A549 (cell line): ENCODE measurements around the gene TRAF7. TPM values are rescaled to one million over a fixed set of nuclear protein-coding genes. Genes with fewer than 3 reads are reported as not detected.
A peak's percentile ranks its signal among the peaks of the same experiment; 100 is the strongest.

Experiments used
- ATAC-seq, 2 experiments: fragments of 200-7000 bp in 1 of 2; fragments of >200 bp in 1 of 2; cut with Nextera tagmentation in 1 of 2; cut with Tn5 transposase in 1 of 2; 3 replicates each; pipeline versions ENCODE4 v1.8.0 to v1.9.1; 2018 to 2020; ENCODE audit warnings: mild to moderate bottlenecking in 1 of 2, moderate library complexity in 1 of 2
- CTCF ChIA-PET: fragments of 300-600 bp; sonication (Branson Sonifier 250); formaldehyde crosslinking; extraction: SDS; loops from one replicate; lab custom pipeline; 2021; ENCODE audit warnings: antibody characterized with exemption, inconsistent platforms; lab: Yijun Ruan, JAX
- POLR2A ChIA-PET: fragments of 350-600 bp; formaldehyde crosslinking; extraction: SDS; loops from one replicate; lab custom pipeline; 2021; ENCODE audit warnings: antibody characterized with exemption, inconsistent platforms; lab: Yijun Ruan, JAX
- DNase-seq, 2 experiments: peaks; one replicate each; pipeline versions ENCODE4 v3.0.0 to v3.0.0-alpha.2; 2011 to 2016; ENCODE audit warnings: low read depth in 1 of 2, low spot score in 1 of 2
- FAIRE-seq: peaks from 2 replicates; lab custom pipeline; 2011; peaks lifted over from hg19 to GRCh38; lab: Jason Lieb, UNC
- H3K27ac ChIP-seq, 2 experiments: fragments of >200 bp; sonication (Bioruptor Twin); formaldehyde crosslinking; 3 replicates each; pipeline ENCODE4 v1.5.1; 2016 to 2017
- H3K4me1 ChIP-seq: fragments of >200 bp; sonication (Bioruptor Twin); formaldehyde crosslinking; 3 replicates; pipeline ENCODE4 v1.6.1; 2016
- H3K4me2 ChIP-seq: fragments of >200 bp; sonication (Bioruptor Twin); formaldehyde crosslinking; 3 replicates; pipeline ENCODE4 v1.6.1; 2016
- H3K4me3 ChIP-seq: fragments of >200 bp; sonication (Bioruptor Twin); formaldehyde crosslinking; 3 replicates; pipeline ENCODE4 v1.5.1; 2016
- H3K9me3 ChIP-seq: fragments of >200 bp; sonication (Bioruptor Twin); formaldehyde crosslinking; 3 replicates; pipeline ENCODE4 v1.6.1; 2016
- BHLHE40 ChIP-seq: IDR thresholded peaks from 2 replicates; pipeline ENCODE4 v1.6.1; 2012; ENCODE audit warnings: low read depth, low read length, inconsistent platforms
- CEBPB ChIP-seq, 2 experiments: fragments of >200 bp in 1 of 2; sonication (Bioruptor Twin) in 1 of 2; formaldehyde crosslinking in 1 of 2; IDR thresholded peaks; 2 replicates each; pipeline ENCODE4 v1.6.1; 2012 to 2016
- CHD4 ChIP-seq: fragments of 200-600 bp; sonication (generic); IDR thresholded peaks from 2 replicates; pipeline ENCODE4 v1.6.1; 2016; ENCODE audit warnings: antibody characterized with exemption, mild to moderate bottlenecking, borderline replicate concordance
- EHF ChIP-seq: fragments of 250-450 bp; sonication (Bioruptor Pico); IDR thresholded peaks from 2 replicates; pipeline ENCODE4 v1.5.0; 2020; ENCODE audit warnings: mild to moderate bottlenecking
- EP300 ChIP-seq, 2 experiments: fragments of >200 bp; sonication (Bioruptor Twin); formaldehyde crosslinking; IDR thresholded peaks; 2 replicates in 1 of 2; 3 replicates in 1 of 2; pipeline ENCODE4 v1.6.1; 2016 to 2017
- ESRRA ChIP-seq: fragments of 150-350 bp; IDR thresholded peaks from 2 replicates; pipeline ENCODE4 v1.6.1; 2014; ENCODE audit warnings: mild to moderate bottlenecking, low read length, borderline replicate concordance
- FOXS1 ChIP-seq: fragments of 250-450 bp; sonication (Bioruptor Pico); IDR thresholded peaks from 2 replicates; pipeline ENCODE4 v1.5.0; 2020; ENCODE audit warnings: mild to moderate bottlenecking, moderate library complexity
- GATA3 ChIP-seq: IDR thresholded peaks from 2 replicates; pipeline ENCODE4 v1.6.1; 2012; ENCODE audit warnings: borderline replicate concordance
- HDAC2 ChIP-seq: fragments of 200-600 bp; sonication (generic); IDR thresholded peaks from 2 replicates; pipeline ENCODE4 v1.6.1; 2016
- HEYL ChIP-seq: fragments of 250-450 bp; sonication (Bioruptor Pico); IDR thresholded peaks from 2 replicates; pipeline ENCODE4 v1.8.0; 2021; ENCODE audit warnings: mild to moderate bottlenecking, moderate library complexity
- HOXA7 ChIP-seq: fragments of 250-450 bp; sonication (Bioruptor Pico); IDR thresholded peaks from 2 replicates; pipeline ENCODE4 v1.5.0; 2020; ENCODE audit warnings: mild to moderate bottlenecking, moderate library complexity
- JUNB ChIP-seq: fragments of >200 bp; sonication (Bioruptor Twin); formaldehyde crosslinking; IDR thresholded peaks from 2 replicates; pipeline ENCODE4 v1.6.1; 2016
- MYC ChIP-seq: IDR thresholded peaks from 2 replicates; pipeline ENCODE4 v1.6.1; 2012; ENCODE audit warnings: mild to moderate bottlenecking, inconsistent platforms, low read length, improper control_type of control experiment, borderline replicate concordance
- NR3C1 ChIP-seq: fragments of >200 bp; sonication (Bioruptor Twin); formaldehyde crosslinking; IDR thresholded peaks from 3 replicates; pipeline ENCODE4 v1.6.1; 2017
- PHF8 ChIP-seq: fragments of 200-600 bp; sonication (generic); IDR thresholded peaks from 2 replicates; pipeline ENCODE4 v1.6.1; 2016; ENCODE audit warnings: low read depth, mild to moderate bottlenecking, antibody characterized with exemption, moderate library complexity, borderline replicate concordance
- POLR2A ChIP-seq: IDR thresholded peaks from 2 replicates; pipeline ENCODE4 v1.6.1; 2012; ENCODE audit warnings: mild to moderate bottlenecking, low read length
- POLR2AphosphoS2 ChIP-seq: conservative IDR thresholded peaks from 2 replicates; pipeline ENCODE4 v1.6.1; 2012; ENCODE audit warnings: low read length, improper control_type of control experiment, inconsistent platforms
- RAD21 ChIP-seq, 2 experiments: fragments of >200 bp in 1 of 2; sonication (Bioruptor Twin) in 1 of 2; formaldehyde crosslinking in 1 of 2; IDR thresholded peaks in 1 of 2; conservative IDR thresholded peaks in 1 of 2; 2 replicates in 1 of 2; 3 replicates in 1 of 2; pipeline ENCODE4 v1.6.1; 2012 to 2018; ENCODE audit warnings: inconsistent platforms in 1 of 2
- RARB ChIP-seq: fragments of 250-450 bp; sonication (Bioruptor Pico); IDR thresholded peaks from 2 replicates; pipeline ENCODE4 v1.8.0; 2021; ENCODE audit warnings: mild to moderate bottlenecking, moderate library complexity
- RCOR1 ChIP-seq: fragments of 150-350 bp; IDR thresholded peaks from 2 replicates; pipeline ENCODE4 v1.6.1; 2014; ENCODE audit warnings: antibody characterized with exemption, low read length, low read depth
- RNF2 ChIP-seq: fragments of 200-600 bp; sonication (generic); IDR thresholded peaks from 2 replicates; pipeline ENCODE4 v1.6.1; 2016; ENCODE audit warnings: low read depth, mild to moderate bottlenecking, antibody characterized with exemption, moderate library complexity, borderline replicate concordance
- TFCP2L1 ChIP-seq: fragments of 250-450 bp; sonication (Bioruptor Pico); IDR thresholded peaks from 2 replicates; pipeline ENCODE4 v1.5.0; 2021; ENCODE audit warnings: mild to moderate bottlenecking
- TP53 ChIP-seq: fragments of 250-450 bp; sonication (Bioruptor Pico); IDR thresholded peaks from 2 replicates; pipeline ENCODE4 v1.5.0; 2021; ENCODE audit warnings: mild to moderate bottlenecking, moderate library complexity
- ZFP36 ChIP-seq: fragments of 450-650 bp; IDR thresholded peaks from 2 replicates; pipeline ENCODE4 v1.6.1; 2014; ENCODE audit warnings: borderline replicate concordance; ENCODE audit not compliant: partially characterized antibody
- WGBS: methylation state at CpG from one replicate; pipeline ENCODE4 v1.1.6; 2017; ENCODE audit errors: missing lambda C conversion rate; 5-methylcytosine and 5-hydroxymethylcytosine counted together
- polyA plus RNA-seq, 4 experiments: library from polyadenylated mRNA; depleted of rRNA in 3 of 4; stranded (reverse); fragments of >200 nt; fragmentation: RNase III in 1 of 4; extraction: RNeasy Plus Mini Kit Qiagen cat#74134 plus additional on column Dnase treatment in 1 of 4; gene quantifications; 2 replicates in 3 of 4; 3 replicates in 1 of 4; pipeline ENCODE4 v1.2.3, GENCODE V29; 2011 to 2017
- TF ChIP-seq, protein P1 (sequence below): fragments of 450-650 bp; IDR thresholded peaks from 2 replicates; pipeline ENCODE4 v1.6.1; 2014; ENCODE audit warnings: antibody characterized with exemption
- TF ChIP-seq, protein P2 (sequence below): fragments of 250-450 bp; sonication (Bioruptor Pico); IDR thresholded peaks from 2 replicates; pipeline ENCODE4 v1.5.0; 2021; ENCODE audit warnings: mild to moderate bottlenecking, moderate library complexity, borderline replicate concordance
- TF ChIP-seq, protein P3 (sequence below): IDR thresholded peaks from 2 replicates; pipeline ENCODE4 v1.6.1; 2012
- TF ChIP-seq, protein P4 (sequence below): fragments of >200 bp; sonication (Bioruptor Twin); formaldehyde crosslinking; IDR thresholded peaks from 3 replicates; pipeline ENCODE4 v1.6.1; 2016
- TF ChIP-seq, protein P5 (sequence below): fragments of >200 bp; sonication (Bioruptor Twin); formaldehyde crosslinking; IDR thresholded peaks from 3 replicates; pipeline ENCODE4 v1.5.1; 2016
- TF ChIP-seq, protein P6 (sequence below): fragments of 150-350 bp; IDR thresholded peaks from 2 replicates; pipeline ENCODE4 v1.6.1; 2014; ENCODE audit warnings: low read depth, mild to moderate bottlenecking, low read length
- TF ChIP-seq, protein P7 (sequence below): IDR thresholded peaks from 2 replicates; pipeline ENCODE4 v1.6.1; 2012; ENCODE audit warnings: low read depth, borderline replicate concordance

TRAF7 gene
- polyA plus RNA-seq, 2 of the 4 experiments (the other 2 are of a cell fraction) = 31.9 to 50.0 TPM

DNA sequence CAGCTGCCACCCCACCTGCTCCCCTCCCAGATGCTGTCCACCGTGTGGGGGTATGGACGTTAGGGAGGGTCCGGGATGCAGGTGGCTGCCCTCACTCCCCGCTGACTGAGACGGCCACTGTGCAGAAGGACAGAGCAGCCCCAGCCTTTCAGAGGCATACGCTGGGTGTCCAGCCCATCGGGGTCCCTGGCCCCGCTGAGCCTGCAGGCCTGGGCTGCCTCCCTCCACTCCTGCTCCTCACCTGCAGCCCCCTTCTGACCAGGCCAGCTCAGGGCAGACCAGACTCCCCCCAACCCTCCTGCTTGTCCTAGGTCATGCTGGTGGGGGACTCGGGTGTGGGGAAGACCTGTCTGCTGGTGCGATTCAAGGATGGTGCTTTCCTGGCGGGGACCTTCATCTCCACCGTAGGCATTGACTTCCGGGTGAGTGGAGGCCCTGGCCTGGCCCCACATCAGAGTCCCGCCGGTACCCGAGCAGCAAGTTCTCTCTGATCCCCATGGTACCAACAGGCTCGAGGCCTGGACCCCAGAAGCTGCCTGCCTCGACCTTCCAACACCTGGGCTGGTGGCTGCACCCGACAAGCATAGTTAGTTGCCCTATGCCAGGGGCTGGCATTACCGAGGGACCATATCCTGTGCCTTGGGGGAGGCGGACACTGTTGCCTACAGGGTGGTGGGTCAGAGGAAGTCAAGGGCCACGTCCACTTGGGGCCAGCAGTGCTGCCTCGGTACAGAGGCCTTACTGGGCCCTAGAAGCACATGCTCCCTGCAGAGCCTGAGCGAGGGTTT, 5.8 kb upstream of the TRAF7 start:
- Histone ChIP-seq H3K27ac (peak overlapping the region; percentile 92 to 94), H3K4me2 (peak overlapping the region; percentile 99), H3K4me1 (peaks cover 53% of the 10 kb centered on the region), H3K4me3 (peak overlapping the region; percentile 45), H3K9me3 (no peaks in the 10 kb centered on the region)
- DNase-seq (peak; percentile 49 to 73), ATAC-seq (peak; percentile 21 to 35), FAIRE-seq (no peak)
- ChIA-PET POLR2A (no interaction called here), CTCF (interaction anchor here (0.6 to 5.2 kb wide), 5 partner anchors 9 to 146 kb away, joined by 3 to 43 read pairs (median 21); no protein-coding TSS in a partner anchor)
- WGBS = 16% methylated on average over 20 of the region's 24 CpGs
- peak; percentile 19; the same call in 1 of the 2 replicates for TF ChIP-seq RARB (CRISPR knock-in tag)
- TF ChIP-seq ESRRA = no peak
- no peak for TF ChIP-seq ZFP36
- TF ChIP-seq, protein P1, sequence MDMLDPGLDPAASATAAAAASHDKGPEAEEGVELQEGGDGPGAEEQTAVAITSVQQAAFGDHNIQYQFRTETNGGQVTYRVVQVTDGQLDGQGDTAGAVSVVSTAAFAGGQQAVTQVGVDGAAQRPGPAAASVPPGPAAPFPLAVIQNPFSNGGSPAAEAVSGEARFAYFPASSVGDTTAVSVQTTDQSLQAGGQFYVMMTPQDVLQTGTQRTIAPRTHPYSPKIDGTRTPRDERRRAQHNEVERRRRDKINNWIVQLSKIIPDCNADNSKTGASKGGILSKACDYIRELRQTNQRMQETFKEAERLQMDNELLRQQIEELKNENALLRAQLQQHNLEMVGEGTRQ = no peak
- TF ChIP-seq CEBPB (IDR thresholded peaks at IDR 0.05) = no peak
- no peak for TF ChIP-seq BHLHE40
- TF ChIP-seq RNF2 = no peak
- peak; percentile 35 for TF ChIP-seq POLR2A
- TF ChIP-seq, protein P2, sequence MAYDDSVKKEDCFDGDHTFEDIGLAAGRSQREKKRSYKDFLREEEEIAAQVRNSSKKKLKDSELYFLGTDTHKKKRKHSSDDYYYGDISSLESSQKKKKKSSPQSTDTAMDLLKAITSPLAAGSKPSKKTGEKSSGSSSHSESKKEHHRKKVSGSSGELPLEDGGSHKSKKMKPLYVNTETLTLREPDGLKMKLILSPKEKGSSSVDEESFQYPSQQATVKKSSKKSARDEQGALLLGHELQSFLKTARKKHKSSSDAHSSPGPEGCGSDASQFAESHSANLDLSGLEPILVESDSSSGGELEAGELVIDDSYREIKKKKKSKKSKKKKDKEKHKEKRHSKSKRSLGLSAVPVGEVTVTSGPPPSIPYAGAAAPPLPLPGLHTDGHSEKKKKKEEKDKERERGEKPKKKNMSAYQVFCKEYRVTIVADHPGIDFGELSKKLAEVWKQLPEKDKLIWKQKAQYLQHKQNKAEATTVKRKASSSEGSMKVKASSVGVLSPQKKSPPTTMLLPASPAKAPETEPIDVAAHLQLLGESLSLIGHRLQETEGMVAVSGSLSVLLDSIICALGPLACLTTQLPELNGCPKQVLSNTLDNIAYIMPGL (CRISPR knock-in tag) = no peak
- TF ChIP-seq, protein P3, sequence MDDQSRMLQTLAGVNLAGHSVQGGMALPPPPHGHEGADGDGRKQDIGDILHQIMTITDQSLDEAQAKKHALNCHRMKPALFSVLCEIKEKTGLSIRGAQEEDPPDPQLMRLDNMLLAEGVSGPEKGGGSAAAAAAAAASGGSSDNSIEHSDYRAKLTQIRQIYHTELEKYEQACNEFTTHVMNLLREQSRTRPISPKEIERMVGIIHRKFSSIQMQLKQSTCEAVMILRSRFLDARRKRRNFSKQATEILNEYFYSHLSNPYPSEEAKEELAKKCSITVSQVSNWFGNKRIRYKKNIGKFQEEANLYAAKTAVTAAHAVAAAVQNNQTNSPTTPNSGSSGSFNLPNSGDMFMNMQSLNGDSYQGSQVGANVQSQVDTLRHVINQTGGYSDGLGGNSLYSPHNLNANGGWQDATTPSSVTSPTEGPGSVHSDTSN = peak; percentile 75; the same call in 1 of the 2 replicates
- TF ChIP-seq EHF (CRISPR knock-in tag) = no peak
- TF ChIP-seq RCOR1 = no peak
- TF ChIP-seq, protein P4, sequence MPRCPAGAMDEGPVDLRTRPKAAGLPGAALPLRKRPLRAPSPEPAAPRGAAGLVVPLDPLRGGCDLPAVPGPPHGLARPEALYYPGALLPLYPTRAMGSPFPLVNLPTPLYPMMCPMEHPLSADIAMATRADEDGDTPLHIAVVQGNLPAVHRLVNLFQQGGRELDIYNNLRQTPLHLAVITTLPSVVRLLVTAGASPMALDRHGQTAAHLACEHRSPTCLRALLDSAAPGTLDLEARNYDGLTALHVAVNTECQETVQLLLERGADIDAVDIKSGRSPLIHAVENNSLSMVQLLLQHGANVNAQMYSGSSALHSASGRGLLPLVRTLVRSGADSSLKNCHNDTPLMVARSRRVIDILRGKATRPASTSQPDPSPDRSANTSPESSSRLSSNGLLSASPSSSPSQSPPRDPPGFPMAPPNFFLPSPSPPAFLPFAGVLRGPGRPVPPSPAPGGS = 0 out of 3 replicates have a peak, but pooled peaks have one; percentile 8
- 0 out of 2 replicates have a peak, but pooled peaks have one; percentile 22 for TF ChIP-seq POLR2AphosphoS2
- no peak for TF ChIP-seq NR3C1
- TF ChIP-seq EP300 (IDR thresholded peaks at IDR 0.05) = no peak
- no peak for TF ChIP-seq HDAC2
- TF ChIP-seq TFCP2L1 (CRISPR knock-in tag) = peak; percentile 32; the same call in 1 of the 2 replicates
- TF ChIP-seq, protein P5, sequence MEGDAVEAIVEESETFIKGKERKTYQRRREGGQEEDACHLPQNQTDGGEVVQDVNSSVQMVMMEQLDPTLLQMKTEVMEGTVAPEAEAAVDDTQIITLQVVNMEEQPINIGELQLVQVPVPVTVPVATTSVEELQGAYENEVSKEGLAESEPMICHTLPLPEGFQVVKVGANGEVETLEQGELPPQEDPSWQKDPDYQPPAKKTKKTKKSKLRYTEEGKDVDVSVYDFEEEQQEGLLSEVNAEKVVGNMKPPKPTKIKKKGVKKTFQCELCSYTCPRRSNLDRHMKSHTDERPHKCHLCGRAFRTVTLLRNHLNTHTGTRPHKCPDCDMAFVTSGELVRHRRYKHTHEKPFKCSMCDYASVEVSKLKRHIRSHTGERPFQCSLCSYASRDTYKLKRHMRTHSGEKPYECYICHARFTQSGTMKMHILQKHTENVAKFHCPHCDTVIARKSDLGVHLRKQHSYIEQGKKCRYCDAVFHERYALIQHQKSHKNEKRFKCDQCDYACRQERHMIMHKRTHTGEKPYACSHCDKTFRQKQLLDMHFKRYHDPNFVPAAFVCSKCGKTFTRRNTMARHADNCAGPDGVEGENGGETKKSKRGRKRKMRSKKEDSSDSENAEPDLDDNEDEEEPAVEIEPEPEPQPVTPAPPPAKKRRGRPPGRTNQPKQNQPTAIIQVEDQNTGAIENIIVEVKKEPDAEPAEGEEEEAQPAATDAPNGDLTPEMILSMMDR = no peak
- TF ChIP-seq MYC = no peak
- TF ChIP-seq JUNB = no peak
- peak; percentile 69; the same call in 1 of the 2 replicates for TF ChIP-seq FOXS1 (CRISPR knock-in tag)
- 0 out of 2 replicates have a peak, but pooled peaks have one; percentile 44 for TF ChIP-seq HOXA7 (CRISPR knock-in tag)
- no peak for TF ChIP-seq HEYL
- no peak for TF ChIP-seq PHF8
- no peak for TF ChIP-seq RAD21 (conservative IDR thresholded peaks at IDR 0.05 in 1 of 2, IDR thresholded peaks at IDR 0.05 in 1 of 2)
- TF ChIP-seq, protein P6, sequence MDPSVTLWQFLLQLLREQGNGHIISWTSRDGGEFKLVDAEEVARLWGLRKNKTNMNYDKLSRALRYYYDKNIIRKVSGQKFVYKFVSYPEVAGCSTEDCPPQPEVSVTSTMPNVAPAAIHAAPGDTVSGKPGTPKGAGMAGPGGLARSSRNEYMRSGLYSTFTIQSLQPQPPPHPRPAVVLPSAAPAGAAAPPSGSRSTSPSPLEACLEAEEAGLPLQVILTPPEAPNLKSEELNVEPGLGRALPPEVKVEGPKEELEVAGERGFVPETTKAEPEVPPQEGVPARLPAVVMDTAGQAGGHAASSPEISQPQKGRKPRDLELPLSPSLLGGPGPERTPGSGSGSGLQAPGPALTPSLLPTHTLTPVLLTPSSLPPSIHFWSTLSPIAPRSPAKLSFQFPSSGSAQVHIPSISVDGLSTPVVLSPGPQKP = no peak
- no peak for TF ChIP-seq CHD4
- TF ChIP-seq, protein P7, sequence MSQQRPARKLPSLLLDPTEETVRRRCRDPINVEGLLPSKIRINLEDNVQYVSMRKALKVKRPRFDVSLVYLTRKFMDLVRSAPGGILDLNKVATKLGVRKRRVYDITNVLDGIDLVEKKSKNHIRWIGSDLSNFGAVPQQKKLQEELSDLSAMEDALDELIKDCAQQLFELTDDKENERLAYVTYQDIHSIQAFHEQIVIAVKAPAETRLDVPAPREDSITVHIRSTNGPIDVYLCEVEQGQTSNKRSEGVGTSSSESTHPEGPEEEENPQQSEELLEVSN = peak; percentile 81; the same call in 1 of the 2 replicates
- TF ChIP-seq TP53 (CRISPR knock-in tag) = 0 out of 2 replicates have a peak, but pooled peaks have one; percentile 29
- no peak; the same call in 1 of the 2 replicates for TF ChIP-seq GATA3
